ENCODE measurements around the gene SMAD3.

GRCh38 chr15:67035886-67036285, 29.5 kb upstream of the SMAD3 start:
- TF ChIP-seq EZH2 (IDR thresholded peaks at IDR 0.05; ENCODE audit: insufficient read depth, poor library complexity, severe bottlenecking) (no peak), EZH2phosphoT487 (IDR thresholded peaks at IDR 0.05; ENCODE audit: insufficient read depth, low read depth) (no peak)
